GM23338 (cell line): ENCODE measurements around the gene TNFRSF8. TPM values are rescaled to one million over a fixed set of nuclear protein-coding genes. Genes with fewer than 3 reads are reported as not detected.

Source experiments
- ATAC-seq: fragments of 200-7000 bp; cut with Tn5 transposase; 3 replicates; pipeline ENCODE4 v1.9.1; 2020
- DNase-seq: peaks from one replicate; pipeline ENCODE4 v3.0.0-alpha.2; 2015; ENCODE audit warnings: low spot score
- H2AFZ ChIP-seq: fragments of 200-600 bp; sonication (generic); 2 replicates; pipeline ENCODE4 v1.8.0; 2016; ENCODE audit warnings: antibody characterized with exemption, mild to moderate bottlenecking, moderate library complexity
- H3F3A ChIP-seq: fragments of 200-600 bp; sonication (generic); replicated peaks from 2 replicates; pipeline ENCODE4 v1.8.0; 2017; ENCODE audit warnings: antibody characterized with exemption, mixed run types, low read depth
- H3K27ac ChIP-seq: fragments of 200-600 bp; sonication (generic); 2 replicates; pipeline ENCODE4 v1.6.1; 2016; ENCODE audit warnings: low read depth
- H3K27me3 ChIP-seq: fragments of 200-600 bp; sonication (generic); 2 replicates; pipeline ENCODE4 v1.8.0; 2016; ENCODE audit warnings: mild to moderate bottlenecking, mixed run types, moderate library complexity; ENCODE audit not compliant: insufficient read depth
- H3K36me3 ChIP-seq: fragments of 200-600 bp; sonication (generic); 2 replicates; pipeline ENCODE4 v1.8.0; 2016; ENCODE audit warnings: mild to moderate bottlenecking; ENCODE audit not compliant: insufficient read depth
- H3K4me1 ChIP-seq: fragments of 200-600 bp; sonication (generic); 2 replicates; pipeline ENCODE4 v1.8.0; 2016; ENCODE audit warnings: mild to moderate bottlenecking, moderate library complexity; ENCODE audit not compliant: insufficient read depth
- H3K4me2 ChIP-seq: fragments of 200-600 bp; sonication (generic); 2 replicates; pipeline ENCODE4 v1.7.1; 2017; ENCODE audit warnings: mixed run types
- H3K4me3 ChIP-seq: fragments of 200-600 bp; sonication (generic); 2 replicates; pipeline ENCODE4 v1.6.1; 2016; ENCODE audit warnings: mixed run types
- H3K79me2 ChIP-seq: fragments of 200-600 bp; sonication (generic); replicated peaks from 2 replicates; pipeline ENCODE4 v1.8.0; 2017; ENCODE audit warnings: mild to moderate bottlenecking; ENCODE audit not compliant: insufficient read depth
- H3K9me2 ChIP-seq: fragments of 200-600 bp; sonication (generic); 2 replicates; pipeline ENCODE4 v1.8.0; 2017; ENCODE audit not compliant: insufficient read depth
- H4K20me1 ChIP-seq: fragments of 200-600 bp; sonication (generic); replicated peaks from 2 replicates; pipeline ENCODE4 v1.8.0; 2017; ENCODE audit warnings: mild to moderate bottlenecking; ENCODE audit not compliant: insufficient read depth
- H3K27ac Mint-ChIP-seq: 2 replicates; pipeline ENCODE4 v1.8.0; 2020; ENCODE audit warnings: inconsistent platforms, mild to moderate bottlenecking, moderate library complexity, mixed read lengths
- H3K27me3 Mint-ChIP-seq: 3 replicates; pipeline ENCODE4 v1.8.0; 2022; ENCODE audit warnings: low read depth, mild to moderate bottlenecking, moderate library complexity, mixed read lengths, inconsistent platforms; ENCODE audit not compliant: insufficient read depth, poor library complexity
- H3K36me3 Mint-ChIP-seq: 3 replicates; pipeline ENCODE4 v1.8.0; 2021; ENCODE audit warnings: low read depth, mild to moderate bottlenecking, inconsistent platforms, moderate library complexity, mixed read lengths
- H3K4me1 Mint-ChIP-seq: 3 replicates; pipeline ENCODE4 v1.8.0; 2020; ENCODE audit warnings: mild to moderate bottlenecking, inconsistent platforms, mixed read lengths
- H3K4me3 Mint-ChIP-seq: 3 replicates; pipeline ENCODE4 v1.8.0; 2021; ENCODE audit warnings: moderate library complexity, mild to moderate bottlenecking, inconsistent platforms, mixed read lengths
- H3K9me3 Mint-ChIP-seq: 3 replicates; pipeline ENCODE4 v1.8.0; 2020; ENCODE audit warnings: moderate library complexity, mild to moderate bottlenecking, inconsistent platforms, mixed read lengths
- NANOG ChIP-seq: IDR thresholded peaks from 2 replicates; pipeline ENCODE4 v1.6.1; 2016; ENCODE audit warnings: antibody characterized with exemption, borderline replicate concordance
- STAT1 ChIP-seq: IDR thresholded peaks from one replicate; pipeline ENCODE4 v1.6.1; 2016; ENCODE audit warnings: antibody characterized with exemption; ENCODE audit not compliant: unreplicated experiment
- ZNF331 ChIP-seq: fragments of 250-450 bp; sonication (Bioruptor Pico); IDR thresholded peaks from 2 replicates; pipeline ENCODE4 v1.5.0; 2020; ENCODE audit warnings: low read depth, mild to moderate bottlenecking, moderate library complexity
- polyA plus RNA-seq: library from polyadenylated mRNA; unstranded; fragments of >200 nt; fragmentation: Nextera tagmentation; extraction: Ambion mirVana; gene quantifications from 2 replicates; pipeline ENCODE4 v1.2.1, GENCODE V29; 2016
- total RNA-seq: library from RNA; depleted of rRNA; stranded (reverse); fragments of >200 nt; shearing (Covaris generic); gene quantifications from 2 replicates; pipeline ENCODE4 v1.2.3, GENCODE V29; 2014
- TF ChIP-seq, protein P1 (sequence below): IDR thresholded peaks from one replicate; pipeline ENCODE4 v1.6.1; 2018; ENCODE audit warnings: antibody characterized with exemption; ENCODE audit not compliant: unreplicated experiment
- TF ChIP-seq, protein P2 (sequence below), 2 experiments: fragments of 200-600 bp in 1 of 2; sonication (generic) in 1 of 2; conservative IDR thresholded peaks; 2 replicates each; pipeline versions ENCODE4 v1.5.1 to v1.6.1; 2016 to 2017; ENCODE audit warnings: antibody characterized with exemption in 2 of 2, low read depth in 2 of 2, mild to moderate bottlenecking in 2 of 2, moderate library complexity in 1 of 2
- TF ChIP-seq, protein P3 (sequence below): IDR thresholded peaks from 2 replicates; pipeline ENCODE4 v1.6.1; 2016; ENCODE audit warnings: antibody characterized with exemption
- TF ChIP-seq, protein P4 (sequence below): fragments of 250-450 bp; sonication (Bioruptor Pico); IDR thresholded peaks from 2 replicates; pipeline ENCODE4 v1.5.0; 2020; ENCODE audit warnings: mild to moderate bottlenecking, moderate library complexity

The TNFRSF8 gene
- total and polyA plus RNA-seq, 2 experiments from 2014 or later = 11.7 to 28.2 TPM

DNA sequence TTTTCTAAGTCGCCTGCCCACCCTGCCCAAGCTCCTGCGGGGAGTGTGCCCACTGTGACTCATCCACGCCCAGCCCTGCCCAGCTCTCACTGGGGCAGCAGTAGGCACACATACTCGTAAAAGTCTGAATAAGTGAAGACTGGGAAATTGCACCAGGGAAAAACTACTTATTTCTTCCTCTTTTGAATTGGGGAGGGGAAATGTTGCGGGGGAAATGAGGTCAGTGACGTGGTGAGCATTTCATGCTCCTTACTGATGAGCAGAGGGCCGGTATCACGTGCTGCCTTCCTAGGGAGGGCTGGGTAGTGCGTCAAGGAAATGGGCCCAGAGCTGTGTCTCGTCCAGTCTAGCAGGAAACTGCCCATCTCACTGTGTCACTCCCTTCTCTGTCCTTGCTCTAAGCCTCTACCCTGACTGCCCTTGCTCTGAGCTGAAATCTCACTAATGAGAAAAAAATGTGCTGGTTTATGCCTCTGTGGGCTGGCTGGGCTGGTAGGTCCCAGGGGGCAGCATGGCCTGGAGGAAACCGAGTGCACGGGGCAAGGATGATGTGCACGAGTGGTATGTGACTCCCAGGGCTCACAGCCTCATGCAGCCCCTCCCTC lies 90.2 kb downstream of the TNFRSF8 start (continued):
- TF ChIP-seq, protein P1, sequence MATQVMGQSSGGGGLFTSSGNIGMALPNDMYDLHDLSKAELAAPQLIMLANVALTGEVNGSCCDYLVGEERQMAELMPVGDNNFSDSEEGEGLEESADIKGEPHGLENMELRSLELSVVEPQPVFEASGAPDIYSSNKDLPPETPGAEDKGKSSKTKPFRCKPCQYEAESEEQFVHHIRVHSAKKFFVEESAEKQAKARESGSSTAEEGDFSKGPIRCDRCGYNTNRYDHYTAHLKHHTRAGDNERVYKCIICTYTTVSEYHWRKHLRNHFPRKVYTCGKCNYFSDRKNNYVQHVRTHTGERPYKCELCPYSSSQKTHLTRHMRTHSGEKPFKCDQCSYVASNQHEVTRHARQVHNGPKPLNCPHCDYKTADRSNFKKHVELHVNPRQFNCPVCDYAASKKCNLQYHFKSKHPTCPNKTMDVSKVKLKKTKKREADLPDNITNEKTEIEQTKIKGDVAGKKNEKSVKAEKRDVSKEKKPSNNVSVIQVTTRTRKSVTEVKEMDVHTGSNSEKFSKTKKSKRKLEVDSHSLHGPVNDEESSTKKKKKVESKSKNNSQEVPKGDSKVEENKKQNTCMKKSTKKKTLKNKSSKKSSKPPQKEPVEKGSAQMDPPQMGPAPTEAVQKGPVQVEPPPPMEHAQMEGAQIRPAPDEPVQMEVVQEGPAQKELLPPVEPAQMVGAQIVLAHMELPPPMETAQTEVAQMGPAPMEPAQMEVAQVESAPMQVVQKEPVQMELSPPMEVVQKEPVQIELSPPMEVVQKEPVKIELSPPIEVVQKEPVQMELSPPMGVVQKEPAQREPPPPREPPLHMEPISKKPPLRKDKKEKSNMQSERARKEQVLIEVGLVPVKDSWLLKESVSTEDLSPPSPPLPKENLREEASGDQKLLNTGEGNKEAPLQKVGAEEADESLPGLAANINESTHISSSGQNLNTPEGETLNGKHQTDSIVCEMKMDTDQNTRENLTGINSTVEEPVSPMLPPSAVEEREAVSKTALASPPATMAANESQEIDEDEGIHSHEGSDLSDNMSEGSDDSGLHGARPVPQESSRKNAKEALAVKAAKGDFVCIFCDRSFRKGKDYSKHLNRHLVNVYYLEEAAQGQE = no peak
- TF ChIP-seq, protein P2, sequence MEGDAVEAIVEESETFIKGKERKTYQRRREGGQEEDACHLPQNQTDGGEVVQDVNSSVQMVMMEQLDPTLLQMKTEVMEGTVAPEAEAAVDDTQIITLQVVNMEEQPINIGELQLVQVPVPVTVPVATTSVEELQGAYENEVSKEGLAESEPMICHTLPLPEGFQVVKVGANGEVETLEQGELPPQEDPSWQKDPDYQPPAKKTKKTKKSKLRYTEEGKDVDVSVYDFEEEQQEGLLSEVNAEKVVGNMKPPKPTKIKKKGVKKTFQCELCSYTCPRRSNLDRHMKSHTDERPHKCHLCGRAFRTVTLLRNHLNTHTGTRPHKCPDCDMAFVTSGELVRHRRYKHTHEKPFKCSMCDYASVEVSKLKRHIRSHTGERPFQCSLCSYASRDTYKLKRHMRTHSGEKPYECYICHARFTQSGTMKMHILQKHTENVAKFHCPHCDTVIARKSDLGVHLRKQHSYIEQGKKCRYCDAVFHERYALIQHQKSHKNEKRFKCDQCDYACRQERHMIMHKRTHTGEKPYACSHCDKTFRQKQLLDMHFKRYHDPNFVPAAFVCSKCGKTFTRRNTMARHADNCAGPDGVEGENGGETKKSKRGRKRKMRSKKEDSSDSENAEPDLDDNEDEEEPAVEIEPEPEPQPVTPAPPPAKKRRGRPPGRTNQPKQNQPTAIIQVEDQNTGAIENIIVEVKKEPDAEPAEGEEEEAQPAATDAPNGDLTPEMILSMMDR (conservative IDR thresholded peaks at IDR 0.05; ENCODE audit: low read depth in 2 of 2) = no peak
- TF ChIP-seq, protein P3, sequence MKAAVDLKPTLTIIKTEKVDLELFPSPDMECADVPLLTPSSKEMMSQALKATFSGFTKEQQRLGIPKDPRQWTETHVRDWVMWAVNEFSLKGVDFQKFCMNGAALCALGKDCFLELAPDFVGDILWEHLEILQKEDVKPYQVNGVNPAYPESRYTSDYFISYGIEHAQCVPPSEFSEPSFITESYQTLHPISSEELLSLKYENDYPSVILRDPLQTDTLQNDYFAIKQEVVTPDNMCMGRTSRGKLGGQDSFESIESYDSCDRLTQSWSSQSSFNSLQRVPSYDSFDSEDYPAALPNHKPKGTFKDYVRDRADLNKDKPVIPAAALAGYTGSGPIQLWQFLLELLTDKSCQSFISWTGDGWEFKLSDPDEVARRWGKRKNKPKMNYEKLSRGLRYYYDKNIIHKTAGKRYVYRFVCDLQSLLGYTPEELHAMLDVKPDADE = no peak

DNA sequence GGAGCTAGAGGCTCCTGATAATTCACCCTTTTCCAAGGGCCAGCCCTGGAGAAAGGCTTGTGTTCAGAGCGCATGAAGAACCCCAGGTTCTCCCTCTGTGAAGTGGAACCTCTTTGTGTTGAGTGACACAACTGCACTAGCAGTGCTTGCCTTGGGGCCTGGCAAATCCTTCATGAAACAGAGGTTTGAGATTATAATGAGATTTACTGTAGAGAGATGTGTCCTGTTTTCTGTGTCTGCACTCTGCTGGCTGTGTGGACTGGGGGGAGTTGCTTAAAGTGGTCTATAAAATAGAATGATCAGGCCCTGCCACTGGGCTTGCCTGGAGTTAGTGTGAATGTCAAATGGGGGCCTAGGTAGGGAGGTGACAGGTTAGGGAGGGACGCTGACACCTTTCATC lies 92.2 kb downstream of the TNFRSF8 start:
- Histone ChIP-seq H3K4me1 (peaks cover 18% of the 10 kb centered on the region), H3K27ac (no peak overlapping the region), H4K20me1 (no peaks in the 10 kb centered on the region), H3K4me3 (no peak overlapping the region), H2AFZ (no peak overlapping the region), H3F3A (no peaks in the 10 kb centered on the region), H3K36me3 (no peaks in the 10 kb centered on the region), H3K9me2 (no peaks in the 10 kb centered on the region), H3K27me3 (no peaks in the 10 kb centered on the region), H3K79me2 (no peaks in the 10 kb centered on the region), H3K4me2 (no peak overlapping the region)
- TF ChIP-seq ZNF331 (CRISPR knock-in tag) (no peak), NANOG (no peak), STAT1 (no peak)
- TF ChIP-seq, protein P4, sequence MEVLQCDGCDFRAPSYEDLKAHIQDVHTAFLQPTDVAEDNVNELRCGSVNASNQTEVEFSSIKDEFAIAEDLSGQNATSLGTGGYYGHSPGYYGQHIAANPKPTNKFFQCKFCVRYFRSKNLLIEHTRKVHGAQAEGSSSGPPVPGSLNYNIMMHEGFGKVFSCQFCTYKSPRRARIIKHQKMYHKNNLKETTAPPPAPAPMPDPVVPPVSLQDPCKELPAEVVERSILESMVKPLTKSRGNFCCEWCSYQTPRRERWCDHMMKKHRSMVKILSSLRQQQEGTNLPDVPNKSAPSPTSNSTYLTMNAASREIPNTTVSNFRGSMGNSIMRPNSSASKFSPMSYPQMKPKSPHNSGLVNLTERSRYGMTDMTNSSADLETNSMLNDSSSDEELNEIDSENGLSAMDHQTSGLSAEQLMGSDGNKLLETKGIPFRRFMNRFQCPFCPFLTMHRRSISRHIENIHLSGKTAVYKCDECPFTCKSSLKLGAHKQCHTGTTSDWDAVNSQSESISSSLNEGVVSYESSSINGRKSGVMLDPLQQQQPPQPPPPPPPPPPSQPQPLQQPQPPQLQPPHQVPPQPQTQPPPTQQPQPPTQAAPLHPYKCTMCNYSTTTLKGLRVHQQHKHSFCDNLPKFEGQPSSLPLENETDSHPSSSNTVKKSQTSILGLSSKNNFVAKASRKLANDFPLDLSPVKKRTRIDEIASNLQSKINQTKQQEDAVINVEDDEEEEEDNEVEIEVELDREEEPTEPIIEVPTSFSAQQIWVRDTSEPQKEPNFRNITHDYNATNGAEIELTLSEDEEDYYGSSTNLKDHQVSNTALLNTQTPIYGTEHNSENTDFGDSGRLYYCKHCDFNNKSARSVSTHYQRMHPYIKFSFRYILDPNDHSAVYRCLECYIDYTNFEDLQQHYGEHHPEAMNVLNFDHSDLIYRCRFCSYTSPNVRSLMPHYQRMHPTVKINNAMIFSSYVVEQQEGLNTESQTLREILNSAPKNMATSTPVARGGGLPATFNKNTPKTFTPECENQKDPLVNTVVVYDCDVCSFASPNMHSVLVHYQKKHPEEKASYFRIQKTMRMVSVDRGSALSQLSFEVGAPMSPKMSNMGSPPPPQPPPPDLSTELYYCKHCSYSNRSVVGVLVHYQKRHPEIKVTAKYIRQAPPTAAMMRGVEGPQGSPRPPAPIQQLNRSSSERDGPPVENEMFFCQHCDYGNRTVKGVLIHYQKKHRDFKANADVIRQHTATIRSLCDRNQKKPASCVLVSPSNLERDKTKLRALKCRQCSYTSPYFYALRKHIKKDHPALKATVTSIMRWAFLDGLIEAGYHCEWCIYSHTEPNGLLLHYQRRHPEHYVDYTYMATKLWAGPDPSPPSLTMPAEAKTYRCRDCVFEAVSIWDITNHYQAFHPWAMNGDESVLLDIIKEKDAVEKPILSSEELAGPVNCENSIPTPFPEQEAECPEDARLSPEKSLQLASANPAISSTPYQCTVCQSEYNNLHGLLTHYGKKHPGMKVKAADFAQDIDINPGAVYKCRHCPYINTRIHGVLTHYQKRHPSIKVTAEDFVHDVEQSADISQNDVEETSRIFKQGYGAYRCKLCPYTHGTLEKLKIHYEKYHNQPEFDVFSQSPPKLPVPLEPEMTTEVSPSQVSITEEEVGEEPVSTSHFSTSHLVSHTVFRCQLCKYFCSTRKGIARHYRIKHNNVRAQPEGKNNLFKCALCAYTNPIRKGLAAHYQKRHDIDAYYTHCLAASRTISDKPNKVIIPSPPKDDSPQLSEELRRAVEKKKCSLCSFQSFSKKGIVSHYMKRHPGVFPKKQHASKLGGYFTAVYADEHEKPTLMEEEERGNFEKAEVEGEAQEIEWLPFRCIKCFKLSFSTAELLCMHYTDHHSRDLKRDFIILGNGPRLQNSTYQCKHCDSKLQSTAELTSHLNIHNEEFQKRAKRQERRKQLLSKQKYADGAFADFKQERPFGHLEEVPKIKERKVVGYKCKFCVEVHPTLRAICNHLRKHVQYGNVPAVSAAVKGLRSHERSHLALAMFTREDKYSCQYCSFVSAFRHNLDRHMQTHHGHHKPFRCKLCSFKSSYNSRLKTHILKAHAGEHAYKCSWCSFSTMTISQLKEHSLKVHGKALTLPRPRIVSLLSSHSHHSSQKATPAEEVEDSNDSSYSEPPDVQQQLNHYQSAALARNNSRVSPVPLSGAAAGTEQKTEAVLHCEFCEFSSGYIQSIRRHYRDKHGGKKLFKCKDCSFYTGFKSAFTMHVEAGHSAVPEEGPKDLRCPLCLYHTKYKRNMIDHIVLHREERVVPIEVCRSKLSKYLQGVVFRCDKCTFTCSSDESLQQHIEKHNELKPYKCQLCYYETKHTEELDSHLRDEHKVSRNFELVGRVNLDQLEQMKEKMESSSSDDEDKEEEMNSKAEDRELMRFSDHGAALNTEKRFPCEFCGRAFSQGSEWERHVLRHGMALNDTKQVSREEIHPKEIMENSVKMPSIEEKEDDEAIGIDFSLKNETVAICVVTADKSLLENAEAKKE (CRISPR knock-in tag) = no peak
- Mint-ChIP-seq H3K9me3 (no peaks in the 10 kb centered on the region), H3K27ac (no peak overlapping the region), H3K27me3 (peaks cover 7% of the 10 kb centered on the region), H3K4me3 (no peak overlapping the region), H3K36me3 (no peaks in the 10 kb centered on the region), H3K4me1 (peaks cover 20% of the 10 kb centered on the region)
- ATAC-seq (no peak), DNase-seq (no peak)
